Measurements from ENCODE around the gene EMP1.

The EMP1 gene

GRCh38 chr12:13196130-13196921, at the start of gene EMP1:
Gene EMP1, plus strand, starts transcription at chr12:13196726. Its CDS starts 14,785 bp downstream, at chr12:13211511.
- Histone ChIP-seq H3K4me2 (ENCODE audit: low read length) (no peak within 1 kb of the TSS), H3K27me3 (ENCODE audit: insufficient read depth, low read length) (no peaks in the 10 kb centered on the region), H4K20me1 (ENCODE audit: insufficient read depth, low read length) (no peaks in the 10 kb centered on the region), H3K4me3 (ENCODE audit: low read depth, low read length, poor library complexity, severe bottlenecking) (no peak within 1 kb of the TSS), H3K27ac (ENCODE audit: low read depth, low read length, poor library complexity, severe bottlenecking) (no peak within 1 kb of the TSS), H3K9ac (ENCODE audit: low read length) (no peak within 1 kb of the TSS), H3K4me1 (ENCODE audit: insufficient read depth, low read length, severe bottlenecking) (no peaks in the 10 kb centered on the region), H3K9me2 (ENCODE audit: low read depth, low read length) (no peaks in the 10 kb centered on the region), H3F3A (ENCODE audit: insufficient read depth, low read length) (no peaks in the 10 kb centered on the region), H2AFZ (ENCODE audit: low read length) (no peak within 1 kb of the TSS), H3K79me2 (ENCODE audit: insufficient read depth, low read length) (no peaks in the 10 kb centered on the region), H3K36me3 (ENCODE audit: insufficient read depth, low read length) (no peaks in the 10 kb centered on the region), H3K9me3 (ENCODE audit: low read length) (no peaks in the 10 kb centered on the region)
- TF ChIP-seq, protein P1, sequence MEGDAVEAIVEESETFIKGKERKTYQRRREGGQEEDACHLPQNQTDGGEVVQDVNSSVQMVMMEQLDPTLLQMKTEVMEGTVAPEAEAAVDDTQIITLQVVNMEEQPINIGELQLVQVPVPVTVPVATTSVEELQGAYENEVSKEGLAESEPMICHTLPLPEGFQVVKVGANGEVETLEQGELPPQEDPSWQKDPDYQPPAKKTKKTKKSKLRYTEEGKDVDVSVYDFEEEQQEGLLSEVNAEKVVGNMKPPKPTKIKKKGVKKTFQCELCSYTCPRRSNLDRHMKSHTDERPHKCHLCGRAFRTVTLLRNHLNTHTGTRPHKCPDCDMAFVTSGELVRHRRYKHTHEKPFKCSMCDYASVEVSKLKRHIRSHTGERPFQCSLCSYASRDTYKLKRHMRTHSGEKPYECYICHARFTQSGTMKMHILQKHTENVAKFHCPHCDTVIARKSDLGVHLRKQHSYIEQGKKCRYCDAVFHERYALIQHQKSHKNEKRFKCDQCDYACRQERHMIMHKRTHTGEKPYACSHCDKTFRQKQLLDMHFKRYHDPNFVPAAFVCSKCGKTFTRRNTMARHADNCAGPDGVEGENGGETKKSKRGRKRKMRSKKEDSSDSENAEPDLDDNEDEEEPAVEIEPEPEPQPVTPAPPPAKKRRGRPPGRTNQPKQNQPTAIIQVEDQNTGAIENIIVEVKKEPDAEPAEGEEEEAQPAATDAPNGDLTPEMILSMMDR (IDR thresholded peaks at IDR 0.05; ENCODE audit: low read length) = no peak
- no peak for TF ChIP-seq EZH2 (IDR thresholded peaks at IDR 0.05; ENCODE audit: borderline replicate concordance, low read length)

DNA sequence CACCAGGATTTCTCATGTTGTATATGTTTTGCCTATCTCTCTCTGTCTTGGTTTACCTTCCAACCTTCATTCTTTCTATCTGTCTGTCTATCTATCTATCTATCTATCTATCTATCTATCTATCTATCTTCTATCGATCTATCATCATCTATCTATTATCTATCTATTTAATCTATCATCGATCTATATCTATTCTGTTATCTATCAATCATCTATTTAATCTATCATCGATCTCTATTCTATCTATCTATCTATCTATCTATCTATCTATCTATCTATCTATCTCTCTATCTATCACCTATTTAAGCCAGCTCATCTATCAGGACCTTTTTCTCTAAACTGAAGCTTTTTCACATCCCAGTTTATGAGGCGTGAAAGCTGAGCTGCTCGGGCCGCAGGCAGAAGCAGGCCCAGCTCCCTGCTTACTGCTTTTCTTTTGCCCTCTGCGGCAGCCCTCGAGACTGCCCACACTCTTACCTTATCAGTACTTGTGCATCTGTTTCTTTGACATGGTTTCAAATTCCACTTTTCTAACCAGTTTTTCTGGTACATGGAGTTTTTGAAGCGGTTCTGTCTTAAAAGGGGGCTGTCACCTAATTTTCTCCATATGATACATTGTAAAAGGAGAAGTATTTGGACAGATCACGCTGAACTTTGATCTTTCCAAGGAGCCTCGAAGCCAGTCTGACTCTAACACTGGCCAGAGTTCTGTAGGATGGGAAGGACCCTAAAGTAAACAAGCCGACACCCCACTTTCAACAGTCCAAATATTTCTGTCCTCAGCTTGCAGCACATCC, 48.6 kb upstream of the EMP1 start:
- Histone ChIP-seq H3K27ac (ENCODE audit: low read depth, low read length, poor library complexity, severe bottlenecking) (no peak overlapping the region), H3F3A (ENCODE audit: insufficient read depth, low read length) (no peaks in the 10 kb centered on the region), H4K20me1 (ENCODE audit: insufficient read depth, low read length) (no peaks in the 10 kb centered on the region), H3K9ac (ENCODE audit: low read length) (no peak overlapping the region), H3K79me2 (ENCODE audit: insufficient read depth, low read length) (no peaks in the 10 kb centered on the region), H3K9me3 (ENCODE audit: low read length) (no peaks in the 10 kb centered on the region), H3K4me1 (ENCODE audit: insufficient read depth, low read length, severe bottlenecking) (no peaks in the 10 kb centered on the region), H3K4me2 (ENCODE audit: low read length) (no peak overlapping the region), H3K4me3 (ENCODE audit: low read depth, low read length, poor library complexity, severe bottlenecking) (no peak overlapping the region), H3K9me2 (ENCODE audit: low read depth, low read length) (no peaks in the 10 kb centered on the region), H2AFZ (ENCODE audit: low read length) (no peak overlapping the region), H3K36me3 (ENCODE audit: insufficient read depth, low read length) (no peaks in the 10 kb centered on the region), H3K27me3 (ENCODE audit: insufficient read depth, low read length) (0 out of 2 replicates have a peak, but pooled peaks cover 5% of the 10 kb centered on the region)
- TF ChIP-seq EZH2 (IDR thresholded peaks at IDR 0.05; ENCODE audit: borderline replicate concordance, low read length) = no peak
- TF ChIP-seq, protein P1 (IDR thresholded peaks at IDR 0.05; ENCODE audit: low read length) = no peak

- Histone ChIP-seq H3K9ac (ENCODE audit: low read length) (no peak overlapping the region), H2AFZ (ENCODE audit: low read length) (no peak overlapping the region), H3K4me1 (ENCODE audit: insufficient read depth, low read length, severe bottlenecking) (no peaks in the 10 kb centered on the region), H3F3A (ENCODE audit: insufficient read depth, low read length) (no peaks in the 10 kb centered on the region), H3K9me3 (ENCODE audit: low read length) (no peaks in the 10 kb centered on the region), H4K20me1 (ENCODE audit: insufficient read depth, low read length) (no peaks in the 10 kb centered on the region), H3K27me3 (ENCODE audit: insufficient read depth, low read length) (0 out of 2 replicates have a peak, but pooled peaks cover 5% of the 10 kb centered on the region), H3K36me3 (ENCODE audit: insufficient read depth, low read length) (no peaks in the 10 kb centered on the region), H3K4me3 (ENCODE audit: low read depth, low read length, poor library complexity, severe bottlenecking) (no peak overlapping the region), H3K9me2 (ENCODE audit: low read depth, low read length) (no peaks in the 10 kb centered on the region), H3K27ac (ENCODE audit: low read depth, low read length, poor library complexity, severe bottlenecking) (no peak overlapping the region), H3K4me2 (ENCODE audit: low read length) (no peak overlapping the region), H3K79me2 (ENCODE audit: insufficient read depth, low read length) (no peaks in the 10 kb centered on the region)
- TF ChIP-seq, protein P1 (IDR thresholded peaks at IDR 0.05; ENCODE audit: low read length) = no peak
- no peak for TF ChIP-seq EZH2 (IDR thresholded peaks at IDR 0.05; ENCODE audit: borderline replicate concordance, low read length)
Observed at GRCh38 chr12:13148485-13148847, 48.1 kb upstream of the EMP1 start.
